HCT116 (cell line): Measurements from ENCODE around the gene TNIK. TPM values are rescaled to one million over a fixed set of nuclear protein-coding genes. Genes with fewer than 3 reads are reported as not detected.

Experiments
- ATAC-seq: fragments of 200-7000 bp; cut with Tn5 transposase; 2 replicates; pipeline ENCODE4 v1.9.1; 2020; ENCODE audit warnings: mild to moderate bottlenecking, moderate library complexity
- BruUV-seq: library from RNA; stranded (reverse); fragments of 400-500 nt; replicated peaks from 2 replicates; lab custom pipeline; 2021; lab: Mats Ljungman, UMichigan
- CTCF ChIA-PET: fragments of 300-600 bp; sonication (Branson Sonifier 250); formaldehyde crosslinking; loops from one replicate; lab custom pipeline; 2021; ENCODE audit warnings: antibody characterized with exemption; lab: Charles Lee
- POLR2A ChIA-PET: fragments of 300-600, 350-600 bp; sonication (Branson Sonifier 250); formaldehyde crosslinking; loops from one replicate; lab custom pipeline; 2021; ENCODE audit warnings: antibody characterized with exemption; lab: Charles Lee
- RAD21 ChIA-PET, 2 experiments: fragments of 300-600 bp; sonication (Branson Sonifier 250); formaldehyde crosslinking; loops; one replicate each; lab custom pipeline; 2023; ENCODE audit warnings: low total read pairs in 2 of 2; ENCODE audit not compliant: uncharacterized antibody in 2 of 2, unreplicated experiment in 2 of 2, low non-redundant PET in 1 of 2; lab: Charles Lee
- DNase-seq: peaks from one replicate; pipeline ENCODE4 v3.0.0-alpha.2; 2010; ENCODE audit warnings: low read depth, low spot score
- H2AFZ ChIP-seq: fragments of 200-600 bp; shearing (Covaris generic), sonication (generic); 2 replicates; pipeline ENCODE4 v1.6.1; 2017; ENCODE audit warnings: low read depth, mixed run types, mixed read lengths, antibody characterized with exemption, low read length; ENCODE audit not compliant: poor library complexity, severe bottlenecking
- H3K27ac ChIP-seq: 2 replicates; pipeline ENCODE4 v1.5.1; 2012; ENCODE audit warnings: low read depth, low read length
- H3K27me3 ChIP-seq: fragments of 200-600 bp; sonication (generic); 2 replicates; pipeline ENCODE4 v1.6.1; 2016; ENCODE audit warnings: mixed run types, low read length, mixed read lengths; ENCODE audit not compliant: insufficient read depth
- H3K36me3 ChIP-seq, 2 experiments: fragments of 200-500 bp in 1 of 2; fragments of 200-600 bp in 1 of 2; sonication (Bioruptor generic) in 1 of 2; sonication (generic) in 1 of 2; 2 replicates each; pipeline versions ENCODE4 v1.5.1 to v1.6.1; 2014 to 2016; ENCODE audit warnings: low read length in 2 of 2, inconsistent platforms in 1 of 2, mixed read lengths in 1 of 2, mixed run types in 1 of 2; ENCODE audit not compliant: insufficient read depth in 2 of 2, control insufficient read depth in 1 of 2
- H3K4me1 ChIP-seq, 2 experiments: fragments of 200-600 bp in 1 of 2; sonication (generic) in 1 of 2; 2 replicates each; pipeline versions ENCODE4 v1.5.1 to v1.6.1; 2012 to 2017; ENCODE audit warnings: low read length in 2 of 2, inconsistent platforms in 1 of 2, mild to moderate bottlenecking in 1 of 2, mixed read lengths in 1 of 2, mixed run types in 1 of 2, moderate library complexity in 1 of 2; ENCODE audit not compliant: insufficient read depth in 2 of 2, control insufficient read depth in 1 of 2
- H3K4me2 ChIP-seq: fragments of 200-600 bp; sonication (generic); 2 replicates; pipeline ENCODE4 v1.6.1; 2017; ENCODE audit warnings: mixed run types, low read length, mixed read lengths
- H3K4me3 ChIP-seq, 2 experiments: fragments of 200-600 bp in 1 of 2; sonication (generic) in 1 of 2; replicated peaks in 1 of 2; 2 replicates each; pipeline ENCODE4 v1.5.1; 2011 to 2016; ENCODE audit warnings: low read length in 2 of 2, control low read depth in 1 of 2, low read depth in 1 of 2, mild to moderate bottlenecking in 1 of 2, mixed read lengths in 1 of 2, mixed run types in 1 of 2
- H3K79me2 ChIP-seq: fragments of 200-600 bp; sonication (generic); 2 replicates; pipeline ENCODE4 v1.6.1; 2017; ENCODE audit warnings: mild to moderate bottlenecking, mixed run types, low read length, moderate library complexity, mixed read lengths; ENCODE audit not compliant: insufficient read depth
- H3K9ac ChIP-seq: fragments of 200-600 bp; sonication (generic); 2 replicates; pipeline ENCODE4 v1.6.1; 2016; ENCODE audit warnings: low read length, mixed read lengths
- H3K9me2 ChIP-seq: fragments of 200-600 bp; sonication (generic), shearing (Covaris generic); 2 replicates; pipeline ENCODE4 v1.6.1; 2017; ENCODE audit warnings: mixed run types, mild to moderate bottlenecking, moderate library complexity; ENCODE audit not compliant: insufficient read depth
- H3K9me3 ChIP-seq, 2 experiments: fragments of 200-500 bp in 1 of 2; fragments of 200-600 bp in 1 of 2; sonication (Bioruptor generic) in 1 of 2; sonication (generic) in 1 of 2; 2 replicates each; pipeline ENCODE4 v1.6.1; 2014 to 2017; ENCODE audit warnings: low read length in 2 of 2, mixed read lengths in 2 of 2, inconsistent platforms in 1 of 2, low read depth in 1 of 2, mild to moderate bottlenecking in 1 of 2, mixed run types in 1 of 2, moderate library complexity in 1 of 2; ENCODE audit not compliant: control insufficient read depth in 1 of 2, insufficient read depth in 1 of 2
- H4K20me1 ChIP-seq: fragments of 200-600 bp; sonication (generic), shearing (Covaris generic); 2 replicates; pipeline ENCODE4 v1.6.1; 2017; ENCODE audit warnings: mixed run types, mild to moderate bottlenecking, moderate library complexity; ENCODE audit not compliant: insufficient read depth
- ATF3 ChIP-seq: IDR thresholded peaks from 2 replicates; pipeline ENCODE4 v1.6.1; 2012
- CEBPB ChIP-seq: IDR thresholded peaks from 2 replicates; pipeline ENCODE4 v1.6.1; 2012; ENCODE audit warnings: low read depth
- CTCF ChIP-seq, 3 experiments: fragments of 200-600 bp in 1 of 3; sonication (generic) in 1 of 3; IDR thresholded peaks in 2 of 3; conservative IDR thresholded peaks in 1 of 3; 2 replicates each; pipeline ENCODE4 v1.5.1; 2012 to 2017; ENCODE audit warnings: low read depth in 2 of 3, low read length in 2 of 3, antibody characterized with exemption in 1 of 3, borderline replicate concordance in 1 of 3, control low read depth in 1 of 3, mild to moderate bottlenecking in 1 of 3, mixed read lengths in 1 of 3, mixed run types in 1 of 3, moderate library complexity in 1 of 3; ENCODE audit not compliant: insufficient read depth in 1 of 3
- EGR1 ChIP-seq: IDR thresholded peaks from 2 replicates; pipeline ENCODE4 v1.6.1; 2012; ENCODE audit warnings: low read depth
- EZH2 ChIP-seq: fragments of 200-600 bp; sonication (generic); IDR thresholded peaks from 2 replicates; pipeline ENCODE4 v1.6.1; 2017; ENCODE audit warnings: antibody characterized with exemption, mixed run types
- EZH2phosphoT487 ChIP-seq: fragments of 200-600 bp; IDR thresholded peaks from 2 replicates; pipeline ENCODE4 v1.6.1; 2018; ENCODE audit warnings: antibody characterized with exemption, borderline replicate concordance
- JUND ChIP-seq: IDR thresholded peaks from 2 replicates; pipeline ENCODE4 v1.6.1; 2012
- MAX ChIP-seq: IDR thresholded peaks from 2 replicates; pipeline ENCODE4 v1.6.1; 2012
- POLR2A ChIP-seq: IDR thresholded peaks from 2 replicates; pipeline ENCODE4 v1.7.0; 2011; ENCODE audit warnings: borderline replicate concordance; ENCODE audit not compliant: insufficient read depth, insufficient read length; ENCODE audit errors: extremely low read depth
- REST ChIP-seq: IDR thresholded peaks from 2 replicates; pipeline ENCODE4 v1.6.1; 2012; ENCODE audit warnings: low read depth
- TCF7L2 ChIP-seq: IDR thresholded peaks from 2 replicates; pipeline ENCODE4 v1.7.0; 2011; ENCODE audit warnings: borderline replicate concordance, inconsistent platforms; ENCODE audit not compliant: insufficient read depth, insufficient read length; ENCODE audit errors: extremely low read depth
- ZBTB33 ChIP-seq: IDR thresholded peaks from 2 replicates; pipeline ENCODE4 v1.6.1; 2011; ENCODE audit warnings: mild to moderate bottlenecking, low read length, moderate library complexity; ENCODE audit not compliant: insufficient replicate concordance; ENCODE audit errors: extremely low read depth
- ZNF274 ChIP-seq: fragments of 200-500 bp; sonication (Bioruptor generic); IDR thresholded peaks from 2 replicates; pipeline ENCODE4 v1.6.1; 2014; ENCODE audit warnings: mild to moderate bottlenecking, low read depth, low read length, inconsistent platforms
- intact Hi-C: fragments of 100-400 bp; cut with micrococcal nuclease; formaldehyde crosslinking; loops from 2 replicates; pipeline ENCODE4 v1.10.0; 2022
- total RNA-seq: library from RNA; stranded (reverse); gene quantifications from one replicate; pipeline ENCODE4 v1.2.1, GENCODE V29; 2021; ENCODE audit not compliant: unreplicated experiment

TNIK gene
- total RNA-seq, 1 experiment from 2014 or later = 24.1 TPM

GRCh38 chr3:171345107-171345843 is 114.9 kb downstream of the TNIK start:
- intact Hi-C loops = no loop called here
- no peak for DNase-seq
- no peak overlapping the region for H2AFZ ChIP-seq
- TF ChIP-seq EZH2phosphoT487 (no peak), POLR2A (no peak), JUND (no peak), TCF7L2 (no peak), CEBPB (no peak), REST (no peak), MAX (no peak), CTCF (IDR thresholded peaks at IDR 0.05 in 2 of 3, conservative IDR thresholded peaks at IDR 0.05 in 1 of 3; ENCODE audit: borderline replicate concordance in 1 of 3, insufficient read depth in 1 of 3, low read depth in 2 of 3, low read length in 2 of 3) (no peak), ATF3 (no peak), ZBTB33 (no peak), ZNF274 (no peak), EZH2 (no peak), EGR1 (no peak)
- TF ChIP-seq, all 23 proteins: peak for 0
- CTCF ChIA-PET = no interaction called here
- Histone ChIP-seq H4K20me1 (no peaks in the 10 kb centered on the region), H3K4me3 (no peak overlapping the region), H3K4me2 (no peak overlapping the region), H3K27ac (no peak overlapping the region), H3K9ac (no peak overlapping the region), H3K9me2 (no peaks in the 10 kb centered on the region), H3K9me3 (no peaks in the 10 kb centered on the region), H3K79me2 (no peaks in the 10 kb centered on the region), H3K36me3 (no peaks in the 10 kb centered on the region), H3K4me1 (peaks cover 20 to 22% of the 10 kb centered on the region in 2 experiments), H3K27me3 (no peaks in the 10 kb centered on the region)
- no TSS peak for BruUV-seq
- POLR2A ChIA-PET = no interaction called here
- no peak for ATAC-seq
- RAD21 ChIA-PET = no interaction called here
